Activated T-cell treated with anti-CD3 and anti-CD28 coated beads for 24 hours (primary cell): ENCODE data around the gene CDH23.

Experiments
- DNase-seq: peaks from one replicate; pipeline ENCODE4 v3.0.0-alpha.2; 2020; ENCODE audit warnings: low read depth

CDH23 gene

DNA sequence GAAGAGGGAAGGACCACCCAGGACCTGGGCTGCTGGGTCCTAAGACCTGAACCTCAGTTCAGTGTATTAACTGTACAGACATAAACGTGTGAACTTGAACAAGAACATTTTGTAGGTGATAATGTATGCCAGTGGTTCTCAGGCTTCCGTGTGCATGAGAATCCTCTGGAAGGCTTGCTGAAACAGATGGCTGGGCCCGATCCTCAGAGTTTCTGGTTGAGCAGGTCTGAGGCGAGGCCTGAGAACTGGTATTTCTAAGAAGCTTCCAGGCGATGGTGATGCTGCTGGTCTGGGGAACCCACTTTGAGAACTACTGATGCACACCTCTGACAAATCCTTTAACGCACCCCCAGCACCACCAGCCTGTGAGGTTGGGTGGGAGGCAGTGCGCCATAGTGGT is 70.4 kb downstream of the CDH23 start:
- DNase-seq: no peak

DNA sequence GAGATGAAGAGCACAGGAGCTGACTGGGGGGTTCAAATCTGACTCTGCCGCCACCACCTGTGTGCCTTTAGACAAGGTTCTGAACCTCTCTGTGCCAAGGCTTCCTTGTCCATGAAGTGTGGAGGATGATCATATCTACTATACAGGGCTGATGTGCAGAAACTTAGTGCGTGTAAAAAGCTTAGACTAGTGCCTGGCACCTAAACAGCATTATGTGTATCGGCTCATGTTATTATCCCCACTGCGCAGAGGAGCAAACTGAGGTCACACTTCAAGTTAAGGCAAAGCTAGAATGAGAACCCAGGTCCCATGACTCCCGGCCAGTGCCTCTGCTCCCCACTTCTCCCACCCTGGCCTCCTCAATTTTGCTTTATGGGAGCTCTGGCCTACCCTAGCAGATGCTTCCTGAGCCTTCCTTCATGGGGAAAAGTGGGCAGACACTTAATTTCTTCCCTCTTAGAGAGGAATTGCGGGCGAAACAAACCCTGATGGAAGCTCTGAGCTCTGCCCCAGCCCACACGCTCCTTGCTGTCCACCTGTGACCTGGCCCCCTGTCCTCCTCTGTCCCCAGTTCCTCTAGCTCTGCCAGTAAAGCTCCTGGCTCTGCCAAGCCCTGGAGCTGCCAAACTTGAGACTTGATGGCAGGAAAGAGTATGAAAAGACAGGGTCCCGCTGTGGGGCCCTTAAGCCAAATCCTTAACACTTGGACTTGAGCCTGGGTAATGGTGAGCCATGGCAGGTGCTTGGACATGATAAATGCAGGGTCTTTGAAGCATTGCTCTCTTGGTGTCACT is 71.0 kb downstream of the CDH23 start:
- no peak for DNase-seq

DNA sequence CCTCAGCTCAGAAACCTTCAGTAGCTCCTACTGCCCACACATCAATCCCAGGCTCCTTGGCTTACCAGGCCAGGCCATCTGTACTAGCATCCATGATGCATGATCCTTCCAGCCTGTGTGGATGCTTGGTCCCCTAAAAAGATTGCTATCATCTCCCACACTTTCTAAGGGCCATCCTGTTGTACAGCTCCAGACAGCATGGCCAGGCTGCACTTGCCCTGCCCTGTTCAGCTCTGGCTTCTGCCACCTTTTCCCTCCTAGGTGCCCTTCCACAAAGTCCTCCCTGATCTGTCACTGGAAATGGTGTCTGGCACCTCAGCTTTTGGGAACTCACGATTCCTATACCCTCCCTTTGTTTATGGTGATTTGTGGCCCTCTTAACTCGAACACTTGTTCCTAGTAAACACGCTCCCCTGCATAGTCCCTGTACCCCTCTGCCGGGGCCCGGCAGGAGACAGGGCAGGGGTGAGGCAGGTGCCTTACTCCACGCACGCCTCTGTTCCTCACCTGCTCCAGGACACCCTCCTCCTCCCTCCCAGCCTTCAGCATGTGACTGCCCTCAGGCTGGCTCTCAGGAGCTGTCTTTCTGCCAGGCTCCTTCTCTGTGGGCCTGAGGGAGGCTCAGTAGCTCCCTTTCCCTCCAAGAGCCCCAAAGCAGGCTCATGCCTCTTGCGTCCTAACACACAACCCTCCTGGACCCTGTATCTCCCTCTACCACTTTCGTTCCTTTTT is 71.8 kb downstream of the CDH23 start:
- no peak for DNase-seq

DNA sequence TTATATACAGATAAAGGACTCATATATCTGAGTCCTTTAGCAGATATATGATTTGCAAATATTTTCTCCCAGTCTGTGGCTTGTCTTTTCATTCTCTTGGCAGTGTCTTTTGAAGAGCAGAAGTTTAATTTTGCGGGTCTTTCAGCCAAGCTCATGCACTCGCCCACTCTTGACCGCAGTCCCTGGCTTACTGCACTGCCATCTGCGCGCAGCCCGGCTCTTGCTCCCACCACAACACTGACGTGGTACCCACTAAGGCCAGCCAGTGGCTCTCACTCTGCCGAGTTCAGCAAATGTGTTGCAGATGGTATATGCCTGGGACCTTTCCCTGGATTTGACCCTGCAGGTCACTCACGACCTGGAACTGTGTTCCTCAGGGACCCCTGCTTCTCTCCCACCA is 74.3 kb downstream of the CDH23 start:
- no peak for DNase-seq

DNA sequence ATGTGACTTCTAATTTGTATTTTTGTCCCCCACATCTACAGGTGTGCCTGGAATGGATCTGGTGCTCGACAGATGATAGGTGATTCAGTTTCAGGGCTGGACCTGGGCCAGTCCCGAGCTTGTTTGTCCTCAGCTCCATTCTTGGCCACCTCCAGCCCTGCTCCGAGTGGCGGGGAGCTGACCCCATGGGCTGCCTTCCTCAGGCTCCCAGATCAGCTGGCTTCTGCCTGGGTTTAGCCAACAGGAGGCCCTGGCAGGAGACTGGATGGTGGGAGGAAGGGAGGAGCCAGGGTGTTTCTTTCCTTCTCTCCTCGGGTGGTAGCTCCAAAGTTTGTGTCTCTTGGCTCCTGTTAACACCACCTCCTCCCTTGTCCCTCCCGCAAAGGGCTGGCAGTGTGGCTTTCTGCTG is 75.2 kb downstream of the CDH23 start:
- DNase-seq: no peak

DNA sequence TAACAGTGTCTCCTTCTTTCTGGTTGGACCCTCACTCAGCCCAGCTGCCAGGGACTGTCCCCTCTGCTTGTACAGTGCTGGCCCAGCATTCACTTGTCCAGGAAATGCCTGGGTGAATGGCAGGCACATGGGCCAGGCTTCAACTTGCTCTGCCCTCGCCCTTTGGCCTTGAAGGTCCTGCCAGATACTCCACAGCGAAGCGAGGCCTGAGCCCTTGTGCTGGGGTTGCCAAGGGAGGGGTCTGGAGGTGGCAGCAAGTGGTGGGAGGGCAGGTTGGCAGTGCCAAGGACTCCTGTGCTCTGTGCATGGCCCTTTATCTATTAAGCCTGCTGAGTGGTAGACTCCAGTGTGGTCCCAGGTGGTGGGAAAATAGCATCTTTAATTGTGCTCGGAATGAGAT is 75.7 kb downstream of the CDH23 start:
- no peak for DNase-seq

DNA sequence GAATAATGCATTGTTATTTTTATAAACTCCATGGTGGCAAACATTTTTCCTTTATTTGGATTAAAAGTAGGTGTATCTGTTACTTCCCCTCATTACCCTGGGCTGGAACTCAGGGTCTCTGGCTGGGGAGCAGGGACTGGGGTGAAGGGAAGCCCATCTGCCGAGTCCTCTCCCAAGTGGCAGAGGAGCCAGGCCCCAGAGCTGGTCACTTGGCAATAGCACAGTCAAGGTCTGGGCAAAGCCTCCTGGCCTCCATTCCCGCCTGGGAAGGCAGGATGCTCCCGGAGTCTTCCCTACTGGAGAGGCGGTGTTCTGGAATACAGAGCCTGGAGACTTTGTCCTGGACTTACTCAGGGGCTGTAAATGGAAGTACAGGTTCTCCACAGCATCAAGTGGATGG is 76.2 kb downstream of the CDH23 start:
- DNase-seq: no peak

DNA sequence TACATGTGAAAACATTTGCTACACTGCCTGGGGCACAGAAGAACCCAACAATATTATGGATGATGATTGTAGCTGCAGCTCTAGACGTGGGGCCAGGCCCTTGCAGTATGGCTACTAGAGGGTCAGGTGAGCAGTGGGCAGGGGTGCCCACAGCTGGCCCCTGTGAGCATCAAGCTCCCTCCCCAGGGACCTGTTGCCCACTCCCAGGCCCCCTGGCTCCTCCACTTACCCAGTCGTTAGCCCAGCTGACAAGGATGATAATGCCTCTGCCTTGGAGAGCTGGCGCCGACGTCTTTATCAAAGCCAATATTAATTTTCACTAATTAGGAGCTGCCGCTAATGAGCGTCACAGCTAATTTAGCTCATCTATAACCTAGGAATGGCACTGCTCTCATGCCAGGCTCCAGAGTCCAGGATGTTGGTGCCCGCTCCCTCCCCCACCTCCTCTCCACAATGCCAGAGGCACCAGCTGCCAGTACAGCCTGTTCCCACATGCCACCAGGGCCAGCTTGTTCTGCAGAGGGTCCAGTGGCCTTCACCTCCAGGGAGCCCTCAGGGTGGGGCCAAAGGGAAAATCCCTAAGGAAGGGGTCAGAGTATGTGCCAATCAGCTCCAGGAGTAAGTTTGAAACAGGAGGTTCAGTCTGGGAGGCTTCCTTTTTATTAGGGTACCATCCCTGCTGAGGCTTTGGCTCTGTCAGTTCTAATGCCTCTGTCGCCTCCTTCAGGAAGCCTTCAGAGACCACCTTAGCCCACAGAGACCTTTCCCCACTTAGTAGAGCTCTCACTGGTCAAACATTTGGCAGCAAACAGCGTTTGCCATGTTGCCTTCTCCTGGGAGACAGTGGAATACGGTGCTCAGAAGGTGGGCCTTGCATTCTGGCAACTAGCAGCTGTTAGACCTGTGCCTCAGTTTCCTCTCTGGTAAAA is 77.2 kb downstream of the CDH23 start:
- DNase-seq: no peak

DNA sequence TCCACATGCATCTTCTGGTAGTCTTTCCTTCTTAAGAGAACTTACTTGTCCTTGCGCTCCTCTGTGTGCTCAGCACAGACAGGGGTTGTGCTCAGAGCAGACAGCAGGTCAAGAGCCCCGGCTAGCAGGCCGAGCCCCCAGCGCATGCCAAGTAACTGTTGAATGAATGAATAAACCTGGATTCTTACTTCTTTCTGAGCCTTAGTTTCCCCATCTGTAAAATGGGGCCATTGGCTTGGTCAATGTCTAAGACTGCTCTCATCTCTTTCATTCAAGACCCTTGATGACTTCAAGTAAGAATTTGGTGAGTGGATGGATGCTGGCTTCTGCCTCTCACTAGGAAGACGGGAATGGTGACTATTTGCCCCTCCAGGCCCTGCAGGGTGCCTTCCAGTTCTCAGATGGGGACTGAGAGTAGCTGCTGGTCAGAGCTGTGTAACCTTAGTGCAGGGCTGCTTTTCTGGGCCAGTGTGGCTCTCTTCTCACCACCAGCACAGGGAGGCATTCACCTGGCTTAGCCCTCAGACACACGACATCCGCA is 78.1 kb downstream of the CDH23 start:
- no peak for DNase-seq

DNA sequence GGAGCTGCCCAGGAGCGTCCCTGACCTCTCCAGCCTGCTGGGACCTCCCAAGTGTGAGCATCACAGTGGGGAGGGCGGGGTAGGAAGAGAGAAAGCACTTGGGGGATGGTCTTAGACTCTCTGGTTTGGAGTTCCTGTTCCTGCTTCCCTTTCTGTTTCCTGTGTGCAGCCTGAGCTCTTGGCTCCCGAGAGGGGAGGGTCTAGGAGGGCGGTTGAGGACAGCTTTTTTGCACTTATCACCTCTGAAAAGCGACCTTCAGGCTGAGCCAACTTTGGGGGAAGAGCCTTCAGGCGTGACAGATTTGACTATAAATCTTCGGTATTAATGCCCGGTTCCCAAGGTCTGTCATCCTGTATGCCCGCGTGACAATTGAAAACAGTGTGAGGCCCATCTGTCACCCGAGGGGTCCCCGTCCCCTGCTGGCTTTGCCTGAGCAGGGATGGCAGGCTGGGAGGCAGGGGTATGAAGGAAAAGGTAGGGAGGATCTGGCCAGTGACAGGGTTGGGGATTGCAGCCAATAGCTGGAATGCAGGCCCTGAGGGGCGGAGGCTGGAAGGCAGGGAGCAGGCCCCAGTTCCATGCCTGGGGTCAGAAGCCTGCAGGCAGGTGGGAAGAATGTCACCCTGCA is 78.6 kb downstream of the CDH23 start:
- DNase-seq: no peak

DNA sequence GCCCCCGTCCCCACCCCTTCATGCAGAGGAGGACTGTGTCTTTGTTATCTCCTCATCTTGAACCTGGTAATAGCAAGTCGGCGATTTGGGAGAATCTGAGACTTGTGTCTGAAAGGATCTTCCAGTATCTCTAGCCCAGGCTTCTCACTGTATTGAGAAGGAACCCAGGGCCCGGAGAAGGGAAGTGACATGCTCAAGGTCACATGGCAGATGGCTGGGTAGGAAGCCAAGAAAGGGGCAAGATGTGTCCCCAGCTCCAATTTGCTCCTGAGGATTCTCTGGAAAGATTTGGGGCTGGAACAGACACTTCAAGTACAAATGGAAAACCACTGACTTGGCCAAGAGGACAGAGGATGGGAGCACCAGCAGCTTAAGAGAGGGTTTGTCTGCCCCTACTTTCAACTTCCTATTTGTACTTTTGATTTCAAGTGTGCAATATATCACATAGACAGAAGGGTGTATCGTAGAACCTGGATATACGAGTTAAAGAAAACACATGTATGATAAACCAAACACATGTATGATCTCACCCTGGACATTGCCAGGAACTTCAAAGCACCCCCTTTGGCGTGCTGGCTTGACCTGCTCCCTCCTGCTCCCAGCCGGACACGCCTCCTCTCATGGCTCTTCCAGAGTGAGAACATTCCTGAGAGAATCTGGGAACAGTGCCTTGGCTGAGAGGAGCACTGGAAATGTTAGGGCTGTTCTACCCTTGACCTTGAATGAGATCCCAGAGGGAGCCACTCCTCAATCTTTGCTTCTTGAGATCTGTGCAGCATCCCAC is 79.7 kb downstream of the CDH23 start:
- DNase-seq: no peak

DNA sequence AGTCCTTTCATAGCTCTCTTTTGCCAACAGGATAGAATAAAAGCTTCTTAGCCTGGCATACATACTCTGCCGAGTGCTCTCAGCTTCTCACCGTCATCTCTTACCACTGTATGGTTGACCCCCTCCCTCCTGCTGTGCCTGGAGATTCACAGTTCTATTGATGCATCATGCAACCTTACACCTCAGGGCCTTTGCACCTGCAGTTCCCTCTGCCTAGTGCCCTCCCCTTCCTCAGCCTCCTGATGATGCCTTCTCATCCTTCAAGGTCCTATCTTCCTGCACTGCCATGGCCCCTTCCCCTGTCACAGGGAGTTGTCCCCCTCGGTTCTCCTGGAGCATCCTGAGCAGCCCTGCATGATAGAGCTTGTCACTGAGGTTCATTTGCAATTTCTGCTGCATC is 81.5 kb downstream of the CDH23 start:
- DNase-seq: no peak

DNA sequence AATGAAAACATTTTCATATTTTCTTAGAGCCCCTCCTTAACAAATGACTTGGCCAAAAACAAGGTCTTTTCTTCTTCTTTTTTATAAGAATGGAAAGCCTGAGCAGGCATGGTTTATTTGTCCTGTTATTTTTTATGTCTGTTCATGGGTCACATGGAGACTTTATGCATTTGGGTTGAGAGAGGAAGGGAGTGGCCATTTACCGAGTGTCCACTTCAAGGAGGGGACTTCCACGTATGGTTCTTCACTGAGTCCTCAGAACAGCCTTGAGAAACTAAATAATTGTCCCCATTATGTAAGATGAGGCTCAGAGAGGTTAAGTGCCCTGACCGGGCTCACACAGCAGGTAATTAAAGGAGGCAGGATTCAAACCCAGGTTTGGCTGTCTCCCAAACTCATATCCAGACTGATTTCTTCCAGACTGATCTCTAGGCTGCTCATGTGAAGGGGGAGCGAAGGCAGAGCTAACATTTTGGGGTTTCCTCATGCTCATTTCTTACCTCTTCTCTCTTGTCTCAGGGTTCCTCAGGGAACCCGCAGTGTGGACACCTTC is 82.2 kb downstream of the CDH23 start:
- no peak for DNase-seq

DNA sequence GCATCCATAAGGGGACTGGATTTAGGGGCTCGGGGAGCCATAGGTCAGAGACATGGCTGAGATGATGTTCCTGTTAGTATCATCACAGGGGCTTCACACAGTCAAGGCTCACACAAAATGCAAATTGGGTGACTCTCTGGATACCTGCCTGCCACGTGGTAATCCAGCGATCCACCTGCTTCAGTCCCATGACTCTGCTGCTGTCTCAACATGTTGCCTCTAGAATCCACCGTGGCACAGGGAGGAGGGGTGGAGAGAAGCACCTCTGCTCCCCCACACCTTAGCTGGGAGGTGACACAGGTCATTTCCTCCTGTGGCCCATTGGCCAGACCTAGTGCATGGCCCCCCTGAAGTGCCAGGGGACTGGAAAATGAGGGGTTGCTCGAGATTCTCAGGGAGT is 83.1 kb downstream of the CDH23 start:
- no peak for DNase-seq

DNA sequence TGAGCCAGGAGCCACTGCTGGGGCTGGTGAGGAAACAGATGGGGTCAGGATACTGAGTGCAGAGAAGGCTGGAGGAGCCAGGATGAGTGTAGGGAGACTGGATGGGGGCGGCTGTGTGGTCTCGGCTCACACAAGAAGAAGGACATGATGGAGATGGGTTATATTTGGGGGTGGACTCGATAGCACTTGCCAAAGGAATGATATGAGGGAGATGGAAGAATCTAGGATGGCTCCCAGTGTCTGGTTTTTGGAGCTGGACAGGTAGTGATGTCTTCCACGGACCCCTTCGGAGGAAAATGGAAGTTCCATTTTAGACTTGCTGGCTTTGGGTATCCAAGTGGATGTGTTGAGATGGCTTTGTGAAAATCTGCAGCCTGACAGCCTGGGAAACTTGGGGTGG is 83.9 kb downstream of the CDH23 start:
- DNase-seq: no peak

DNA sequence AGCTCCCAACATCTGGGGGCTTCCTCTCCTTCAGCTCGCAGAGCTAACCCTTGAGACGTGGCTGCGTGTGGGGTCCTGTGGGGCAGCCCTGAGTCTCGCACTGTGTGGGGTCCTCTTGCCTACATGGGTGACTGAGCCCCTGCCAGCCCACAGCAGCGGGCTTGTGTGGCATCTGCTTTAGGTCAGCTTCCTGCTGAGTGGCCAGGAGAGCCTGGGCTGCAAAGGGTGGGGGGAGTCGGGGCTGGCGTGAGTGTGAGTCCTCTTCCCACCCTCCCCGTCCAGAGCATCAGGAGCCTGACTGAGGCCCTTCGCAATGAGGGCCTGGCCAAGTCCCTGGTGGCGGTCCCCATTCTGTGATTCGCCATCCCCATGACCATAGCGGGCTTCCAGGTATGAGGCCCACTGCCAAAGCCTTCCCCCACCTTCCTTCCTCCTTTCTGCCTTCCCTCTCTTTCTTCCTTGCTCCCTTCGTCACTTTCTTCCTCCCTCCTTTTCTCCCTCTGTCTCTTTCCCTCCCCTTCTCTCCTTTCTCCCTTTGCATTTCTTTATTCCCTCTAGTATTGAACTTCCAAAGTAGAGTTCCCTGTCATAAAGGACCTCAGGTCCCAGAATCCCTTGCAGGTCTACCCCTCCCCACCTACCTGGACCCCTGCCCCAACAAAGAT is 85.2 kb downstream of the CDH23 start:
- DNase-seq: no peak

DNA sequence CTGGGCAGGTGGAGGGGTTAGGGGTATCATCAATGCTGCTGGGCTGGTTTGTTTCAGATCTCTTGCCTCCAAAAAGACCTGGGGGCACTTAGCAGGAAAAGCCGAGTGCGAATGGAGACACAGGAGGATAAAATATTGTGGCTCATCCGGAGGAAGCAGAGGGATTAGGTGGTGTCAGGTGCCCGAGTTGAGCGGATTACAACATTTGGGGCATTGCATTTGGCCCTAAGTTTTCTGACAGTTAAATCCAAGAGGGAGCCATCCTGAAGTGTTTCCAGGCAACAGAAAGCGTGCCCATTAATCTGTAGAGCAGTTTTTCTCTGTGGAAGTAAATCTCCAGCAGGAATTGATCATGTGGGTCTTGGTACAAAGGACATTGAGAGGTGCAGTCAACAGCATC is 85.9 kb downstream of the CDH23 start:
- no peak for DNase-seq

DNA sequence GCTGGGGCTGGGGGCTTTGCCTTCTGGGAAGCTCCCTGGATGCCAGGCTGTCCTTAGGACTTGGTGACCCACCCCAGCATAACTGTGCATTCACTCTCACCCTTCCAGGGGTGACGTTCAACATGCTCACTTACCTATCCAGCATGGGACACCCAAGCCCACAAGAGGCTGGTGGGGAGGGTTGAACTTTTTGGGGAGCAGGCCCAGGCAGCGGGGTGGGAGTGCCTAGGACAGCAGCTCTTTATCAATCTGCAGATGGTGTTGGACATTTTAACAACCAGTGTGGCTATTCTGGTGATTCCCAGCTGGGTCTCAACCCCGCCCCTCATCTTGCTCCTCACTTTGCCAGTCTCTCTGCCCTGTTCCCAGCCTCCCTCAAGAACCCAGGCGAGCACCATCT is 86.4 kb downstream of the CDH23 start:
- DNase-seq: no peak

DNA sequence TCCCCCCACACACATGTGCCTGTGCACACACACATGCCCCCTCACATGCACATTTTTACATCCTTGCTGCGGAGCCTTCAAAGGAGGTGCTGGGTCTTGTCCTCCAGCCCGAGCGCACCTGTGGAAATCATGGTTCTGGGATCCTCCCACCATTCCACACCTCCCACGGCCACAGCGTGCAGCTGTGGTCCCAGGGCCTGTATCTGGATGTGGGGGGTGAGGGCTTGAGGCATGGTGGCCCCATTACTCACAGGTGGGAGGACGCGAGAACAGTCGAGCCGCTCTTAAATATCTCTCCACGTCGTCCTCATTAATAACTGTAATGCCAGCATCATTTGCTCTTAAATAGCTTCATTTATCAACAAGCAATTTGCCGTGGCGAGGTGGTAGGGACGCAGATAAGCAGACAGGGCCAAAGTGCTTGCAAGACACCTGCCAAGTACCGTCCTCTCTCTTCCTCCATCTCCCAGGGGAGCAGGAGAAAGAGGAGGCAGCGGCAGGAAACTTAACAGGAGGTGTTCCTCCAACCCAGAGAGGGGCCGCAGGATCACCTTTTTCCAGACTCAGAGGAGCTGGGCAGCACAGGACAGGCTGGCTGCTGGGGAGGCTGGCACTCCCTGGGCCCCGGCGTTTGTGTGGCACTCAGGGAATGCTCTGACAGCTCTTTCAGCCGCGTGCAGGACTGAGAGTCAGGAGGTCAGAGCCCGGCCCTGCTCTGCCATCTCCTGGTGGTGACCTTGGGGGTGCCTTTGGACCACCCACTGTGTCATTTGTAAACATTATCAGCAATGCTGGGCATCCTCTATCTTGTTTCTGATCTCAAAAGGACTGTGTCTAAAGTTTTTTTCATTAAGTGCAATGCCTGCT is 87.4 kb downstream of the CDH23 start:
- no peak for DNase-seq
